Sigmoid colon (tissue), 4 donors: ENCODE measurements around the gene RPP38.

Experiments used
- CTCF ChIP-seq, 4 experiments: fragments of 450-650 bp in 3 of 4; fragments of 200-600 bp in 1 of 4; IDR thresholded peaks; one replicate each; pipeline ENCODE4 v1.5.1; 2016 to 2019; ENCODE audit warnings: antibody characterized with exemption in 4 of 4, mild to moderate bottlenecking in 3 of 4, moderate library complexity in 2 of 4
- EP300 ChIP-seq, 4 donors: sonication (generic); formaldehyde crosslinking; IDR thresholded peaks; one replicate each; pipeline ENCODE4 v1.6.1; 2017; ENCODE audit warnings: antibody characterized with exemption in 4 of 4
- POLR2A ChIP-seq, 2 donors: fragments of 450-650 bp; IDR thresholded peaks; one replicate each; pipeline ENCODE4 v1.6.1; 2016; ENCODE audit warnings: antibody characterized with exemption in 2 of 2, mild to moderate bottlenecking in 2 of 2, moderate library complexity in 2 of 2
- POLR2AphosphoS5 ChIP-seq, 4 donors: sonication (generic); formaldehyde crosslinking; IDR thresholded peaks; one replicate each; pipeline ENCODE4 v1.6.1; 2017; ENCODE audit warnings: antibody characterized with exemption in 4 of 4

GRCh38 chr10:15131330-15131729 is 34.2 kb downstream of the RPP38 start:
- no peak for TF ChIP-seq CTCF (IDR thresholded peaks at IDR 0.05)
- no peak for TF ChIP-seq POLR2A (IDR thresholded peaks at IDR 0.05)
- no peak for TF ChIP-seq EP300 (IDR thresholded peaks at IDR 0.05)
- TF ChIP-seq POLR2AphosphoS5 (IDR thresholded peaks at IDR 0.05): no peak
